ENCODE data around the gene LLGL2.
"Not testable (repeated sequence)": the region's sequence is repeated elsewhere in the genome, so short reads cannot be mapped to it uniquely, and the experiment has no call there.

The LLGL2 gene

DNA sequence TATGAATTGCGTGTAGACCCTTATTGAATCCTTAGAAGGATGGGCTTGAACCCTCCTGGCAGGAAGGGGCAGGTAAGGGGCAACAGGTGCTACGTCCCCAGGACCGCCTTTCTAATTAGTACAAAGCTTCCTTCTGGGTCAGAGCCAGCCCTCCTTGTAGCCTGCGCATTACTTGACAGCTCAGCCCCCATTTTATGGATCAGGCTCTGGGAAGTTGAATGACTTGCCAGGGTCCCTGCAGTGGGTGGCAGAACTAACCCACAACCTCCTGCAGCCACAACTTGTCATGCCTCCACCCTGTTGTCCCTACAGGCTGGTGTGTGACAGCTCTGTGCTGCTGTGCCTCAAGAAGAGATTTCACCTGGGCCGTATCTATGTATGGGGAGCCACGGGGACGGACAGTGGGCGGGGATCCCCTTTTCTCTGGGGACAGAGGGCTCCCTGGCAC lies 64.8 kb downstream of the LLGL2 start:
- DNase-seq (ENCODE audit: low read depth in 2 of 2) = no peak

DNA sequence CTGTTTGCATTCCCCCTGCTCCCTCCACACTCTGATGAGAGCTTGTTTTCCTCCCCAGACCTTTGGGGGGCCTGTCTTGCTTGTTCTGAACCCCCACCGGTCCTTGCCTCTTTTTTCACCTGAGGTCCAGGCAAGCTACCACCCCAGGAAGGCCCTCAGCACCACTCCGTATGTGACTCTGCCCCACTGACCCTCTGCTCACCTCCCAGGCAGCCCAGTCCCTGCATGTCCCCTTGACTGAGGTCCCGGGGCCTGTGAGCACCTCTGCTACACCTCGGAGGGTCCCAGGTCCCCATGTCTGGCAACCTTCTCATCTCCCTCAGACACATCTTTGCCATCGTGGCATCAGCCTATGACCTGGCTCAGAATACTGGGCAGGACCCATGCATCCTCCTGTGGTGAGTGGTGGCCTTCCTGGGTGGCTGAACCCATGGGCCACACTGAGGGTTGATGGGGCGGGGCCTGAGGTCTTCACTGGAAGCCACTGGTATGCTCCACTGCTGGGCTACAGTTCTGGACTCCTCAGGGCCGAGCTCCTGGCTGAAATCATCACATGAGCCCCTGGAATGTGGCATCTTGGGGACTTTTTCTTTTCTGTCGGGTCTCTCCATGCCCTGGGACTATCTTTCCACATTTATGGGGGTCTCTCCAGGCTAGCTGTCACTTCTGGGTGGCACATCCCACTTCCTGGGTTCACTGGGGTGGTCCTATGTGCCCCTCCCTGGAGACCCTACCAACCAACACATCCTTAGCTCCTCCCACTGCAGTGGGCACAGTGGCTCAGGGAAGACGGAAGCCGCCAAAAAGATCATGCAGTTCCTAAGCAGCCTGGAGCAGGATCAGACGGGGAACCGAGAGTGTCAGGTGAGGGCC lies 65.6 kb downstream of the LLGL2 start:
- DNase-seq (ENCODE audit: low read depth in 2 of 2) = no peak

DNA sequence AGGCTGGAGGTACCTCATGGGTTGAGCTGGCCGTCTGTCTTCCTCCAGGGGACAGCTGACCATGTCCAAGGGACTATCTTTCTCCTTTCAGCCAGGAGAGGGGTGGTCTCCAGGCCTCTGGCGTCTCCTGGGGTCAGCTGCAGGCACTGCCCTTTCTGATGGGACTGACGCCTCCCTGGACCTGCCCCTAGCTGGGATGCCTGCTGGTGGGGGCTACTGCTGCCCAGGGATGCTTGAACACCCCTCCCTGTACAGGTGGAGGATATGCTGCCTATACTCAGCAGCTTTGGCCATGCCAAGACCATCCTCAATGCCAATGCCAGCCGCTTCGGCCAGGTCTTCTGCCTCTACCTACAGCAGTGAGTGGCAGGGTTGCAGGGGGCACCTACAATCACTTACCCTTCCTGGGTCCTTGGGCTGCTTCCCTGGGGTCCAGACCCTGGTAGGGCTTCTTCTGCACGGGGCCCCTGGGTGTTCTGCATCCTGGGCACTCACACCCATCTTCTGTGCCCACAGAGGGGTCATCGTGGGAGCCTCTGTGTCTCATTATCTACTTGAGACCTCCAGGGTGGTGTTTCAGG lies 66.3 kb downstream of the LLGL2 start:
- DNase-seq (ENCODE audit: low read depth in 2 of 2) = no peak

DNA sequence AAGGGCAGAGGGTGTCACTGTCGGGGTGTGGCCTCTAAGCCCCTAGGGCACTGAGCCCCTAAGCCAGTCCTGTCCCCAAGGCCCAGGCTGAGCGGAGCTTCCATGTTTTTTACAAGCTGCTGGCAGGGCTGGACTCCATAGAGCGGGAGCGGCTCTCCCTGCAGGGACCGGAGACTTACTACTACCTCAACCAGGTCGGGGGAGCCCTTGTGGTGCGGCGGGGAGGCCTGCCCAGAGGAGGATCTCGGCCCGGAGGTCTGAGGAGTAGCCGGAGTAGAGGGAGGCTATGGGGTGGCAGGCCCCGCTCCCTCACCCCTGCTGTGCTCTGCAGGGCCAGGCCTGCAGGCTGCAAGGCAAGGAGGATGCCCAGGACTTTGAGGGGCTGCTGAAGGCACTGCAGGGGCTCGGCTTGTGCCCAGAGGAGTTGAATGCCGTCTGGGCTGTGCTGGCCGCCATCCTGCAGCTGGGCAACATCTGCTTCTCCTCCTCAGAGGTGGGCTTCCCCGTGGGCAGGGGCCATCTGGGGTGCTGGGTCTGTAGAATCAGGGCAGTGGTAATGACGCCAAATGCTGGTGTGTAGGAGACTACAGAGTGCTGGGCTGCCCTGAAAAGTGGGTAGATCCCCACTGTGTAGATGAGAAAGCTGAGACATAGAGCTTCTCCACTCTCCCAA lies 67.0 kb downstream of the LLGL2 start:
- DNase-seq (ENCODE audit: low read depth in 2 of 2) = no peak

DNA sequence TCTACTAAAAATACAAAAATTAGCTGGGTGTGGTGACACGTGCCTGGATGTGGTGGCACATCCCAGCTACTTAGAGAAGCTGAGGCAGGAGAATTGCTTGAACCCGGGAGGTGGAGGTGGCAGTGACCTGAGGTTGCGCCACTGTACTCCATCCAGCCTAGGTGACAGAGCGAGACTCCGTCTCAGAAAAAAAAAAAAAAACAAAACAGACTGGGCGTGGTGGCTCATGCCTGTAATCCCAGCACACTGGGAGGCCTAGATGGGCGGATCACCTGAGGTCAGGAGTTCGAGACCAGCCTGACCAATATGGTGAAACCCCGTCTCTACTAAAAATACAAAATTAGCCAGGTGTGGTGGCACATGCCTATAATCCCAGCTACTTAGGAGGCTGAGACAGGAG lies 67.9 kb downstream of the LLGL2 start:
- not testable (repeated sequence) for DNase-seq (ENCODE audit: low read depth in 2 of 2)

DNA sequence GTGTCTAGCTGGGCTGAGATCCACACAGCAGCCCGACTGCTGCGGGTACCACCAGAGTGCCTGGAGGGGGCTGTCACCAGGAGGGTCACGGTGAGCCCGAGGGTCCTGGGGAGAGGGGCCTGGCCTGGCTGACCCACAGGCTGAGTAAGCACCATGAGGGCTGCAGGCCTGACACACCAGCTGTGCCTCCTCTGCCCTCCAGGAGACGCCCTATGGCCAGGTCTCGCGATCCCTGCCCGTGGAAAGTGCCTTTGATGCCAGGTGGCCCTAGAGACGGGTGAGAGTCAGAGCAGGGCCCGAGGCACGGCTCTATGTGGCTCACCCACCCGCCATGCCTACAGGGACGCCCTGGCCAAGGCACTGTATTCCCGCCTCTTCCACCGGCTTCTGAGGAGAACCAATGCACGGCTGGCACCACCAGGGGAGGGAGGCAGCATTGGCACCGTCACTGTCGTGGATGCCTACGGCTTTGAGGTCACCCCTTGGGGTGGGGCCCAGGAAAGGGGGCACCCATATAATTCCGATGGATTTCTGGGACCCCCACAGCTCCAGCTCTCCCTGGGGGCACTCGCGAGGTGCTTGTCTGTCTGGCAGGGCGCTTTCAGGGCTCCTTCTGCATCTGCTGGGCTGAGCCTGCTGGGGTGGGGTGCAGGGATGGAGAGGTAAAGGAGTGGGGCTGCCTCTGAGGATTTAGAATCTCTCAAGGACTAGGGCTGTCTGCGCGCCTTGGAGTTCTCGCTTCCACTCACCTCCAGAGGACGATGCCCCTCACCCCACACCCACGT lies 69.2 kb downstream of the LLGL2 start:
- no peak for DNase-seq (ENCODE audit: low read depth in 2 of 2)

DNA sequence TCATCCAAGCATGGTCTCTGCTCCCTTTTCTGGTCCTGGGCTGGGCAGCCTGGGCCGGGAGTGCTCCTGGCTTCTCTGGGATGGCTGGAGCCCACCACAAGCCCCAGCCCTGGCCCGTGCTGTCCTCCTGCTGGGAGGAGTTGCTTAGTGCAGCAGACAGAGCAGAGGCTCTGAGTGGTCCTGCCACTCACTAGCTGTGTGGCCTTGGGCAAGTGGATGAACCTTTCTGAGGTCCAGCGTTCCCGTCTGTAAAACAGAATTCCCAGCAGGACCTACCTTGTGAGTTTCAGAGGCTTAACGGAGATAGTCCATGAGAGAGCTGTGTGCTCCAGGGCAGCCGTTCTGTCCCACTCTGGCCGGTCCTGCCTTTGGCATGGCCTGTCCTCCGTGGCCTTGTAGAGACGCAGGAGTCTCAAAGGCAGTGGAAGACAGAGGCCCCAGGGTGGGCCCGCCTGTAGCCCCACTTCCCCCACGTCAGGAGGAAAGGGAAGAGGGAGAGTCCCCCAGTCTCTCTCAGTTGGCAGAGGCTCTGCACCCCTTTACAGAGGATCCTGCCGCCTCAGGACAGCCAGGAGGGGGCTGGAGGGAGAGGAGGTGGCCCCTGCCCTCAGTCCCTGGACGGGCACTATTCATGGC lies 69.9 kb downstream of the LLGL2 start:
- no peak for DNase-seq (ENCODE audit: low read depth in 2 of 2)

DNA sequence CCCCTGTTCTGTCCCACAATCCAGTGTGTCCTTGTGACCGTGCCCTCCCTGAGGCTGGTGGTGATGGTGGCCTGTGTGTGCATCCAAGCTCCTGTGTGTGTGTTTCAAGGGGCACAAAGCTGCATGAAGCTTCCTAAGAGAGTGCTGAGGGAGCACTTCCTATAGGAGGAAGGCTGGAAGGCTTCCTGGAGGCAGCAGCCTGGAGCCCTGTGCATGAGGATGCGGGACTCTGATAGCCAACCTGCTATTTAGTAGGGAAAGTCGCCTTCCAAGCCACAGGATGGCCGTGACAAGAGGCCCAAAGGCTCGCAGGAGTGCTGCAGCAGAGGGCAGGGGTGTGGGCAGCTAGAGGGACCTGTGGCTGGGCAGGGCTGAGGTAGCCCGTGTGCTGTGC lies 70.4 kb downstream of the LLGL2 start:
- no peak for DNase-seq (ENCODE audit: low read depth in 2 of 2)

DNA sequence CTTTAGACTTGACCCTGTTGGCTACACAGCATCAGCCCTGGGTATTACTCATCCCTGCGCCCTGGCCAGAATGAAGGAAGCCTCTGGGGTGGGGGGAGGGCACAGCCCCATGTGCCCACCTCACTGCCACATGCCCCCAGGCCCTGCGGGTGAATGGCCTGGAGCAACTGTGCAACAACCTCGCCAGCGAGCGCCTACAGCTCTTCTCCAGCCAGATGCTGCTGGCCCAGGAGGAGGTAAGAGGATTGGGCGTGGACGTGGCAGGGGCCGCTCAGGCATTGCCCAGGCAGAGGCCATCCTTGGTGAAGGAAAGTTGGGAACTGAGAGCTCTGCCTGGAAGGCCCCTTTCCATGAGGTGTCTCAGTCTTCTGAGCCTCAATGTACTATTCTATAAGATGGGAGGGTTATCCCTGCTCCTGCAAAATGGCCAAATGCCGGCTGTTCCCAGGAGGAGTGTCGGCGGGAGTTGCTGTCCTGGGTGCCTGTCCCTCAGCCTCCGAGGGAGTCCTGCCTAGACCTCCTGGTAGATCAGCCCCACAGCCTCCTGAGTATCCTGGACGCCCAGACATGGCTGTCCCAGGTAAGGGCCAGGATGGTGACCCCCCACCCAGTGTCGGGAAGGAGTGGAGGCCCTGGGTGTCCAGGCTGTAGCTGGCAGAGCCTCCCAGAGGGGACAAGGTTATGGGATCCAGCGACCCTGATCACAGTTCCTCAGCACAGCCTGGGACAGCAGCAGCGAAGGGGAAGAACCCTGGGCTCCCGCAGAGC lies 71.0 kb downstream of the LLGL2 start:
- DNase-seq (ENCODE audit: low read depth in 2 of 2) = no peak

DNA sequence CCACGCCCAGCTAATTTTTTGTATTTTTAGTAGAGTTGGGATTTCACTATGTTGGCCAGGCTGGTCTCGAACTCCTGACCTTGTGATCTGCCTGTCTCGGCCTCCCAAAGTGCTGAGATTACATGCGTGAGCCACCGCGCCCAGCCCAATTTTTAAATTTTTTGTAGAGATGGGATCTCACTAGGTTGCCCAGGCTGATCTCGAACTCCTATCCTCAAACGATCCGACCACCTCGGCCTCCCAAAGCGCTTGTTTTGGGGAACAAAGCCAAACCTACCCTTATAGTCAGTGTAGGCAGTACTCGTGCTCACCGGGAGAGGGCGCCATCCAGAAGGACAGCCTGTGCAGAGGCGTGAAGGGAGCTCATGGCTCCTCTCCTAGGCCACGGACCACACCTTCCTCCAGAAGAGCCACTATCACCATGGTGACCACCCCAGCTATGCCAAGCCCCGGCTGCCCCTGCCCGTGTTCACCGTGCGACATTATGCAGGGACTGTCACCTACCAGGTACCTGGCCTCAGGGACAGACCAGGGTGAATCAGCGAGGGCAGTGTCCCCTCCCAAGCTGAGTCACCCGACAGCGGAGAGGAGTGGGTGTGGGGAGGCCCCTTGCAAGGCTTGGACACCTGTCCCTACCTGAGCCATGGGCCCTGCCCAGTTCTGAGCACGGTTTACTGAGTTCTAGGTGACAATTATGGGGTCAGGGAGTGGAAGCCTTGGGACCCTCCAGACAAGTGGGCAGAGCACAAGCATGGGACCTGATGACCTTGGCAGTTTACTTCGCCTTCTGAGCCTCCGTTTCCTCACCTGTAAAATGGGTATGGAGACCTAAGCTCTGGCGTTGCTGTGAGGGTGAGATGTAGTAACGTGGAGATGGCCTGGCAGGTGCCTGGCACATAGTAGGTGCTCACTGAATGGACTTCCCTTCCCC lies 75.8 kb downstream of the LLGL2 start:
- no peak for DNase-seq (ENCODE audit: low read depth in 2 of 2)

DNA sequence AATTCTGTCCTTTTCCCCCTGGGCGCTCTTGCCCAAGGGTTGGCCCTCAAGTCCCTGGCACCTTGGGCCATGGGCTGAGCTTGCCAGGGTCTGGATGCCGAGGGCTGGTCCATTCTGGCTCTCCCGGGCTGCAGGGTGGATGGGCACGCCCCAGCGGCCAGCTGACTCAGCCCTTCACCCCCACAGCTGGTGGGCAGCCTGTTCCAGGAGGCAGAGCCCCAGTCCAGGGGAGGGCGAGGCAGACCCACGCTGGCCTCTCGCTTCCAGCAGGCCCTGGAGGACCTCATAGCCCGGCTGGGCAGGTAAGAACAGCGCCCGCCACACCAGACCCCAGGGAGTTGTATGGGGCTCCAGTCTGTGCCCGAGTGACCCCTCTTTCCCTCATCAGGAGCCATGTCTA lies 77.1 kb downstream of the LLGL2 start:
- DNase-seq (ENCODE audit: low read depth in 2 of 2) = no peak

DNA sequence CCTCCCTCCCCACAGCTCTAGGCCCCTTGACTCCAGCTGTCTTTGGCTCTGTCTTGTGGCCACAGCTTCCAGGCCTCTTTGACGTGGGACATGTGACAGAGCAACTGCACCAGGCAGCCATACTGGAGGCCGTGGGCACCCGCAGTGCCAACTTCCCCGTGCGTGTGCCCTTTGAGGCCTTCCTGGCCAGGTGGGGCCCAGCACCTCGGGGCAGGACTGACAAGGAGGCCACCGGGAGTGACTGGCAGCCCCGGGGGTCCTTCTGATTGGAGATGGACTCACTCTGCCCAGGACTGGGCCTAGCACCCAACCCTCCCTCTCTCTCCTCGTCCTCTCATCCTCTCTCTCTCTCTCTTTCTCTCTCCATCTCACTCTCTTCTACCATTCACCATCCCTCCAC lies 77.6 kb downstream of the LLGL2 start:
- no peak for DNase-seq (ENCODE audit: low read depth in 2 of 2)

DNA sequence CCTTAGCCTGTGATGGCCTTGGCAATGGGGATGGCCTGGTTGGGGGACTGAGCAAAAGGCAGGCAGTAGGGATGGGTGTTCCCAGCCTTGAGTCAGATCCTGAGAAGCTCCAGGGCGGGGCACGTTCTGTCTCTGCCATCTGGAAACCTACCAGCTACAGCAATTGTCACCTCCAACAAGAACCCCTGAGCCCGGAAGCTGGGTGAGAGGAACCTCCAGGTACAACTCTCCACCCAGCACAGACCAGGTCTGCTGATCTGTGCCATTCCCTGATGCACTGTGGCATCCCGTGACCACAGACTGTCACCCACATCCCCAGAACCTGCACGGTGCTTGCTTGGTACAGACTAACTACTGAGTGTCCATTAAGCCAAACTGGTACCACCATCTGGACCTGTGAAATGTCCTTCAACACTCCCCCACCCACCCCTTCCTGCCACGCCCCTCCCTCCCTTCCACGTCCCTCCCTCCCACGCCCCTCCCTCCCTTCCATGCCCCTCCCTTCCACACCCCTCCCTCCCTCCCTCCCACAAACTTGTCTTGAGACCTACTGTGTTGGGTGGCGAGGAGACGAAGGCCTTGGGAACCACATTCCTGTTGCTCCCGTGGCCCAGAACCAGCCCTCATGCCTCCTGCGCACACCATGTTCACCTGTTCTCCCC lies 78.7 kb downstream of the LLGL2 start:
- no peak for DNase-seq (ENCODE audit: low read depth in 2 of 2)

DNA sequence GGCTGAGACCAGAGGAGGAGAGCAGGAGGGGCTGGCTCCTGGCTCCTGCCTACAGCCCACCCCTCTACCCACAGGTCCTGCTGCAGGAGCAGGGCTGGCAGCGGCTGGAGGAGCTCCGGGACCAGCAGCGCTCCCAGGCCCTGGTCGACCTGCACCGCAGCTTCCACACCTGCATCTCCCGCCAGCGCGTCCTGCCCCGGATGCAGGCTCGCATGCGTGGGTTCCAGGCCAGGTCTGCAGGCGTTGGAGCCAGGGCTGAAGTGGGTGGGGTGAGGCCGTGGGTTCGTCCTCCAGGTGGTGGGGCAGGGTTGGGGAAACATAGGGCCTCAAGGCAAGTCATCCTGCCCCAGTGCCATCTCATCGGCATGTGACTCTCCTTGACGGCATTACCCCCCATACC lies 80.3 kb downstream of the LLGL2 start:
- no peak for DNase-seq (ENCODE audit: low read depth in 2 of 2)

DNA sequence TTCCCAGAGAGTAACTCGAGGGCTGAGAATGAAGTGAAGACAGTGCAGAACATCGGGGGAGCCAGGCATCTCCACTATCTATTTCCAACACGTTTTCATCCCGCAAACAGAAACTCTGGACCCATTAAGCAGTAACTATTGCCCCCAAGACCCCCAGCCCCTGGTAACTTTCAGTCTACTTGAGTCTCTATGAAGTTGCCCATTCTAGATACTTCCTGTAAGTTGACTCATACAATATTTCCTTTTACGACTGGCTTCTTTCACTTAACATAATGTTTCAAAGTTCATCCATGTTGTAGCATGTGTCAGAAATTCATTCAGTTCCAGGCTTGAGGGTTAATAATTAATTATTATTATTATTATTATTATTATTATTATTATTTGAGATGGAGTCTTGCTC lies 81.6 kb downstream of the LLGL2 start:
- no peak for DNase-seq (ENCODE audit: low read depth in 2 of 2)

DNA sequence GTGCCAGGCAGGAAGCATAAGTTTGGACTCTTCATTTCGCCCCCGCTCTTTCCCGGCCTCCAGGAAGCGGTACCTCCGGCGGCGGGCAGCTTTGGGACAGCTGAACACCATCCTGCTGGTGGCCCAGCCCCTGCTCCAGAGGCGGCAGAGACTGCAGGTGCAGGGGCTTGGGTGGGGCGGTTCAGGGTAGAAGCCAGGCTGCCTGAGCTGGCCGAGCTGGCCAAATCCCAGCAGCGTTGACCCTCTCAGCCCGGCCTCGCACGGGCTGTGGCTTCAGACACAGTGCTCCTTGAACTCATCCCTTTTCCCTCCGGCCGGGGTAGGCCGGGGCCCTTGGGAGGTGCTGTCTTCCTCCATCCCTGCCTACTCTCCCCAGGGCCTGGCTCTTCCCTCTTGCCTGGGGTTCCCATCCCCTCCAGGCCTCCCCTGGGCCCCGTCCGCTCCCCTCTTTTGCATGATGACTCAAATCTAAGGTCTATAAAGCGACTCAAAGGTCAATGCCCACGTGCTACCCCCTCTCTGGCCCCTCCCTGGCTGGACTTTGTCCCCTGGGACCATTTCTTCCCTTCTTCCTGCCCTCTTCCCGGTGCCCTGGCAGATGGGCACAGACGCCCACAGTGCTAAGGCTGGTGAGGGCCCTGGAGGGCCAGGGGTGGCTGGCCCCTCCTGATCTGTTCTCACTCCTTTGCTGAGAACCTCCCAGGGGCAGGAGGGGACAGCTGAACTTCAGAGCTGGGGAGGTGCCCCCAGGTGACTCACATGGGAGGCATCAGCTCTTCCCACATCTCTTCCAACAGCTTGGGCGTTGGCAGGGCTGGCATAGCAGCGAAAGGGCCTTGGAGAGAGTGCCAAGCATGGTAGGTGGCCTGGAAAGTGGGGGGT lies 84.8 kb downstream of the LLGL2 start:
- no peak for DNase-seq (ENCODE audit: low read depth in 2 of 2)

DNA sequence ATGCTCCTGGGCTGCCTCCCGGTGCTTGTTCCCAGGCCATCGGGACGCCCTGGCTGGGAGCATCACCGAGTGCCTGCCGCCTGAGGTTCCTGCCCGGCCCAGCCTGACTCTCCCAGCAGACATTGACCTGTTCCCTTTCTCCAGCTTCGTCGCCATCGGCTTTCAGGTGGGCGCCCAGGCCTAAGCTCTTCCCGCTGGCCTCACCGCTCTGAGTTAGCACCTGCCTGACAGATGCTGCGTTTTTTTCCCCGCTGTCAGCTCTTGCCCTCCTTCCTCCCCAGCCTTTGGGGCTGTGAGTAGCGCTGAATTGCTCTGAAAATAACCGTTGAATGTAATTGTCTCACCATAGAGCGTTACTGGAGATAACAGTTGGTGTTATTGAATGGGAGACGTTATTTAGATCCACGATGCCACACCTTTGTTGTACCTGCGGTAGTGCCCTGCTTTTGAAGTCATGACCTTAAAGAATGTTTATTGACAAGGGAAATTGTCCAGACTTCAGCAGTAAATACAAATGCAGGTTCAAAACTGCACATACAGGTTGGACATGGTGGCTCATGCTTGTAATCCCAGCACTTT lies 86.4 kb downstream of the LLGL2 start:
- DNase-seq (ENCODE audit: low read depth in 2 of 2) = no peak

Measured in stimulated activated CD8-positive, alpha-beta memory T cell treated with anti-CD3 and anti-CD28 coated beads, Interleukin-15, amount 100 ng/mL, for 4 hours (primary cell).